Loucy (cell line): Measurements from ENCODE around the gene SSTR3.

Experiments used
- H2AFZ ChIP-seq: fragments of 200-600 bp; sonication (generic); 2 replicates; pipeline ENCODE4 v1.6.0; 2016; ENCODE audit warnings: antibody characterized with exemption, mild to moderate bottlenecking, low read length, moderate library complexity
- H3F3A ChIP-seq: fragments of 200-600 bp; 2 replicates; pipeline ENCODE4 v1.6.0; 2016; ENCODE audit warnings: antibody characterized with exemption, low read depth, mild to moderate bottlenecking
- H3K27me3 ChIP-seq: fragments of 200-600 bp; sonication (generic); 2 replicates; pipeline ENCODE4 v1.6.1; 2014; ENCODE audit warnings: low read length, mild to moderate bottlenecking; ENCODE audit not compliant: insufficient read depth, poor library complexity, severe bottlenecking
- H3K36me3 ChIP-seq: fragments of 200-600 bp; sonication (generic); 2 replicates; pipeline ENCODE4 v1.6.1; 2016; ENCODE audit warnings: low read length; ENCODE audit not compliant: insufficient read depth
- H3K4me1 ChIP-seq: fragments of 200-600 bp; sonication (generic); 2 replicates; pipeline ENCODE4 v1.5.1; 2014; ENCODE audit warnings: low read length, mild to moderate bottlenecking; ENCODE audit not compliant: insufficient read depth, poor library complexity, severe bottlenecking
- H3K4me2 ChIP-seq: fragments of 200-600 bp; sonication (generic); 2 replicates; pipeline ENCODE4 v1.6.0; 2014; ENCODE audit warnings: antibody characterized with exemption, low read length, low read depth, mild to moderate bottlenecking; ENCODE audit not compliant: poor library complexity, severe bottlenecking
- H3K4me3 ChIP-seq: fragments of 200-600 bp; sonication (generic); 2 replicates; pipeline ENCODE4 v1.5.1; 2014; ENCODE audit warnings: low read length, mild to moderate bottlenecking, mixed read lengths; ENCODE audit not compliant: poor library complexity, severe bottlenecking
- H3K79me2 ChIP-seq: fragments of 200-600 bp; sonication (generic); 2 replicates; pipeline ENCODE4 v1.6.1; 2014; ENCODE audit warnings: low read length; ENCODE audit not compliant: insufficient read depth
- H3K9ac ChIP-seq: fragments of 200-600 bp; sonication (generic); 2 replicates; pipeline ENCODE4 v1.6.0; 2014; ENCODE audit warnings: mild to moderate bottlenecking, low read depth, low read length, moderate library complexity; ENCODE audit not compliant: poor library complexity, severe bottlenecking
- H3K9me2 ChIP-seq: fragments of 200-600 bp; sonication (generic); replicated peaks from 2 replicates; pipeline ENCODE4 v1.6.1; 2016; ENCODE audit warnings: low read depth, low read length, mixed read lengths
- H3K9me3 ChIP-seq: fragments of 200-600 bp; sonication (generic); 2 replicates; pipeline ENCODE4 v1.6.1; 2014; ENCODE audit warnings: mild to moderate bottlenecking, antibody characterized with exemption, low read length, low read depth; ENCODE audit not compliant: insufficient read depth
- H4K20me1 ChIP-seq: fragments of 200-600 bp; sonication (generic); 2 replicates; pipeline ENCODE4 v1.6.0; 2014; ENCODE audit warnings: antibody characterized with exemption, low read length, mild to moderate bottlenecking; ENCODE audit not compliant: insufficient read depth, poor library complexity, severe bottlenecking
- CTCF ChIP-seq: fragments of 200-600 bp; sonication (generic); conservative IDR thresholded peaks from 2 replicates; pipeline ENCODE4 v1.5.1; 2014; ENCODE audit warnings: mild to moderate bottlenecking, antibody characterized with exemption, low read length
- EZH2phosphoT487 ChIP-seq: fragments of 200-600 bp; IDR thresholded peaks from 2 replicates; pipeline ENCODE4 v1.6.1; 2018; ENCODE audit warnings: antibody characterized with exemption, mild to moderate bottlenecking, moderate library complexity, borderline replicate concordance

Gene SSTR3

GRCh38 chr22:37212174-37212906, at the start of gene SSTR3:
SSTR3 (minus strand) TSS chr22:37212477; CDS start chr22:37207803, 4,674 bp downstream.
- Histone ChIP-seq H3K36me3 (no peaks in the 10 kb centered on the region), H4K20me1 (no peaks in the 10 kb centered on the region), H3K4me3 (no peak within 1 kb of the TSS), H3K79me2 (no peaks in the 10 kb centered on the region), H2AFZ (no peak within 1 kb of the TSS), H3K9me3 (no peaks in the 10 kb centered on the region), H3K4me2 (no peak within 1 kb of the TSS), H3K9me2 (no peaks in the 10 kb centered on the region), H3K4me1 (no peaks in the 10 kb centered on the region), H3K9ac (no peak within 1 kb of the TSS), H3K27me3 (no peaks in the 10 kb centered on the region), H3F3A (no peaks in the 10 kb centered on the region)
- TF ChIP-seq EZH2phosphoT487 = no peak
- no peak for TF ChIP-seq CTCF

GRCh38 chr22:37260901-37261336, 48.6 kb upstream of the SSTR3 start:
- H3K27me3 ChIP-seq = no peaks in the 10 kb centered on the region
- no peak overlapping the region for H3K4me2 ChIP-seq
- H3K9ac ChIP-seq = no peak overlapping the region
- TF ChIP-seq EZH2phosphoT487 (no peak), CTCF (peak; percentile 96)
- no peaks in the 10 kb centered on the region for H3K79me2 ChIP-seq
- H3K4me3 ChIP-seq = no peak overlapping the region
- no peaks in the 10 kb centered on the region for H3F3A ChIP-seq
- H3K9me3 ChIP-seq = peaks cover 9% of the 10 kb centered on the region; the same call in 1 of the 2 replicates
- H3K36me3 ChIP-seq = no peaks in the 10 kb centered on the region
- peaks cover 35% of the 10 kb centered on the region for H3K4me1 ChIP-seq
- no peaks in the 10 kb centered on the region for H3K9me2 ChIP-seq
- peak overlapping the region; percentile 50; the same call in 1 of the 2 replicates for H2AFZ ChIP-seq
- no peaks in the 10 kb centered on the region for H4K20me1 ChIP-seq

GRCh38 chr22:37260155-37260795, 48.0 kb upstream of the SSTR3 start:
- Histone ChIP-seq H3K4me2 (no peak overlapping the region), H3K36me3 (no peaks in the 10 kb centered on the region), H3K4me3 (no peak overlapping the region), H3K27me3 (no peaks in the 10 kb centered on the region), H3F3A (no peaks in the 10 kb centered on the region), H3K9me2 (no peaks in the 10 kb centered on the region), H3K79me2 (no peaks in the 10 kb centered on the region), H3K9me3 (peaks cover 9% of the 10 kb centered on the region; the same call in 1 of the 2 replicates), H4K20me1 (no peaks in the 10 kb centered on the region), H2AFZ (peak overlapping the region; percentile 50; the same call in 1 of the 2 replicates), H3K4me1 (peaks cover 41% of the 10 kb centered on the region), H3K9ac (no peak overlapping the region)
- no peak for TF ChIP-seq EZH2phosphoT487
- TF ChIP-seq CTCF = no peak
